HCT116 (cell line): ENCODE results near the gene SBNO2. TPM values are rescaled to one million over a fixed set of nuclear protein-coding genes. Genes with fewer than 3 reads are reported as not detected.

Source experiments
- ATAC-seq: fragments of 200-7000 bp; cut with Tn5 transposase; 2 replicates; pipeline ENCODE4 v1.9.1; 2020; ENCODE audit warnings: mild to moderate bottlenecking, moderate library complexity
- BruUV-seq: library from RNA; stranded (reverse); fragments of 400-500 nt; replicated peaks from 2 replicates; lab custom pipeline; 2021; lab: Mats Ljungman, UMichigan
- CTCF ChIA-PET: fragments of 300-600 bp; sonication (Branson Sonifier 250); formaldehyde crosslinking; loops from one replicate; lab custom pipeline; 2021; ENCODE audit warnings: antibody characterized with exemption; lab: Charles Lee
- POLR2A ChIA-PET: fragments of 300-600, 350-600 bp; sonication (Branson Sonifier 250); formaldehyde crosslinking; loops from one replicate; lab custom pipeline; 2021; ENCODE audit warnings: antibody characterized with exemption; lab: Charles Lee
- RAD21 ChIA-PET, 2 experiments: fragments of 300-600 bp; sonication (Branson Sonifier 250); formaldehyde crosslinking; loops; one replicate each; lab custom pipeline; 2023; ENCODE audit warnings: low total read pairs in 2 of 2; ENCODE audit not compliant: uncharacterized antibody in 2 of 2, unreplicated experiment in 2 of 2, low non-redundant PET in 1 of 2; lab: Charles Lee
- DNase-seq: peaks from one replicate; pipeline ENCODE4 v3.0.0-alpha.2; 2010; ENCODE audit warnings: low read depth, low spot score
- H2AFZ ChIP-seq: fragments of 200-600 bp; shearing (Covaris generic), sonication (generic); 2 replicates; pipeline ENCODE4 v1.6.1; 2017; ENCODE audit warnings: low read depth, mixed run types, mixed read lengths, antibody characterized with exemption, low read length; ENCODE audit not compliant: poor library complexity, severe bottlenecking
- H3K27ac ChIP-seq: 2 replicates; pipeline ENCODE4 v1.5.1; 2012; ENCODE audit warnings: low read depth, low read length
- H3K27me3 ChIP-seq: fragments of 200-600 bp; sonication (generic); 2 replicates; pipeline ENCODE4 v1.6.1; 2016; ENCODE audit warnings: mixed run types, low read length, mixed read lengths; ENCODE audit not compliant: insufficient read depth
- H3K36me3 ChIP-seq, 2 experiments: fragments of 200-500 bp in 1 of 2; fragments of 200-600 bp in 1 of 2; sonication (Bioruptor generic) in 1 of 2; sonication (generic) in 1 of 2; 2 replicates each; pipeline versions ENCODE4 v1.5.1 to v1.6.1; 2014 to 2016; ENCODE audit warnings: low read length in 2 of 2, inconsistent platforms in 1 of 2, mixed read lengths in 1 of 2, mixed run types in 1 of 2; ENCODE audit not compliant: insufficient read depth in 2 of 2, control insufficient read depth in 1 of 2
- H3K4me1 ChIP-seq, 2 experiments: fragments of 200-600 bp in 1 of 2; sonication (generic) in 1 of 2; 2 replicates each; pipeline versions ENCODE4 v1.5.1 to v1.6.1; 2012 to 2017; ENCODE audit warnings: low read length in 2 of 2, inconsistent platforms in 1 of 2, mild to moderate bottlenecking in 1 of 2, mixed read lengths in 1 of 2, mixed run types in 1 of 2, moderate library complexity in 1 of 2; ENCODE audit not compliant: insufficient read depth in 2 of 2, control insufficient read depth in 1 of 2
- H3K4me2 ChIP-seq: fragments of 200-600 bp; sonication (generic); 2 replicates; pipeline ENCODE4 v1.6.1; 2017; ENCODE audit warnings: mixed run types, low read length, mixed read lengths
- H3K4me3 ChIP-seq, 2 experiments: fragments of 200-600 bp in 1 of 2; sonication (generic) in 1 of 2; replicated peaks in 1 of 2; 2 replicates each; pipeline ENCODE4 v1.5.1; 2011 to 2016; ENCODE audit warnings: low read length in 2 of 2, control low read depth in 1 of 2, low read depth in 1 of 2, mild to moderate bottlenecking in 1 of 2, mixed read lengths in 1 of 2, mixed run types in 1 of 2
- H3K79me2 ChIP-seq: fragments of 200-600 bp; sonication (generic); 2 replicates; pipeline ENCODE4 v1.6.1; 2017; ENCODE audit warnings: mild to moderate bottlenecking, mixed run types, low read length, moderate library complexity, mixed read lengths; ENCODE audit not compliant: insufficient read depth
- H3K9ac ChIP-seq: fragments of 200-600 bp; sonication (generic); 2 replicates; pipeline ENCODE4 v1.6.1; 2016; ENCODE audit warnings: low read length, mixed read lengths
- H3K9me2 ChIP-seq: fragments of 200-600 bp; sonication (generic), shearing (Covaris generic); 2 replicates; pipeline ENCODE4 v1.6.1; 2017; ENCODE audit warnings: mixed run types, mild to moderate bottlenecking, moderate library complexity; ENCODE audit not compliant: insufficient read depth
- H3K9me3 ChIP-seq, 2 experiments: fragments of 200-500 bp in 1 of 2; fragments of 200-600 bp in 1 of 2; sonication (Bioruptor generic) in 1 of 2; sonication (generic) in 1 of 2; 2 replicates each; pipeline ENCODE4 v1.6.1; 2014 to 2017; ENCODE audit warnings: low read length in 2 of 2, mixed read lengths in 2 of 2, inconsistent platforms in 1 of 2, low read depth in 1 of 2, mild to moderate bottlenecking in 1 of 2, mixed run types in 1 of 2, moderate library complexity in 1 of 2; ENCODE audit not compliant: control insufficient read depth in 1 of 2, insufficient read depth in 1 of 2
- H4K20me1 ChIP-seq: fragments of 200-600 bp; sonication (generic), shearing (Covaris generic); 2 replicates; pipeline ENCODE4 v1.6.1; 2017; ENCODE audit warnings: mixed run types, mild to moderate bottlenecking, moderate library complexity; ENCODE audit not compliant: insufficient read depth
- ATF3 ChIP-seq: IDR thresholded peaks from 2 replicates; pipeline ENCODE4 v1.6.1; 2012
- CBX3 ChIP-seq: IDR thresholded peaks from 2 replicates; pipeline ENCODE4 v1.6.1; 2012; ENCODE audit warnings: low read depth
- CEBPB ChIP-seq: IDR thresholded peaks from 2 replicates; pipeline ENCODE4 v1.6.1; 2012; ENCODE audit warnings: low read depth
- CTCF ChIP-seq, 3 experiments: fragments of 200-600 bp in 1 of 3; sonication (generic) in 1 of 3; IDR thresholded peaks in 2 of 3; conservative IDR thresholded peaks in 1 of 3; 2 replicates each; pipeline ENCODE4 v1.5.1; 2012 to 2017; ENCODE audit warnings: low read depth in 2 of 3, low read length in 2 of 3, antibody characterized with exemption in 1 of 3, borderline replicate concordance in 1 of 3, control low read depth in 1 of 3, mild to moderate bottlenecking in 1 of 3, mixed read lengths in 1 of 3, mixed run types in 1 of 3, moderate library complexity in 1 of 3; ENCODE audit not compliant: insufficient read depth in 1 of 3
- EGR1 ChIP-seq: IDR thresholded peaks from 2 replicates; pipeline ENCODE4 v1.6.1; 2012; ENCODE audit warnings: low read depth
- ELF1 ChIP-seq: IDR thresholded peaks from 2 replicates; pipeline ENCODE4 v1.6.1; 2012; ENCODE audit warnings: low read depth, borderline replicate concordance
- EZH2 ChIP-seq: fragments of 200-600 bp; sonication (generic); IDR thresholded peaks from 2 replicates; pipeline ENCODE4 v1.6.1; 2017; ENCODE audit warnings: antibody characterized with exemption, mixed run types
- FOSL1 ChIP-seq: IDR thresholded peaks from 2 replicates; pipeline ENCODE4 v1.6.1; 2012; ENCODE audit warnings: low read depth
- REST ChIP-seq: IDR thresholded peaks from 2 replicates; pipeline ENCODE4 v1.6.1; 2012; ENCODE audit warnings: low read depth
- SIN3A ChIP-seq: IDR thresholded peaks from 2 replicates; pipeline ENCODE4 v1.6.1; 2012; ENCODE audit warnings: low read depth
- SP1 ChIP-seq: IDR thresholded peaks from 2 replicates; pipeline ENCODE4 v1.6.1; 2012; ENCODE audit warnings: low read depth
- TCF7L2 ChIP-seq: IDR thresholded peaks from 2 replicates; pipeline ENCODE4 v1.7.0; 2011; ENCODE audit warnings: borderline replicate concordance, inconsistent platforms; ENCODE audit not compliant: insufficient read depth, insufficient read length; ENCODE audit errors: extremely low read depth
- YY1 ChIP-seq: IDR thresholded peaks from 2 replicates; pipeline ENCODE4 v1.6.1; 2011; ENCODE audit warnings: low read length, low read depth, moderate library complexity, mild to moderate bottlenecking; ENCODE audit not compliant: insufficient replicate concordance; ENCODE audit errors: extremely low read depth
- ZBTB33 ChIP-seq: IDR thresholded peaks from 2 replicates; pipeline ENCODE4 v1.6.1; 2011; ENCODE audit warnings: mild to moderate bottlenecking, low read length, moderate library complexity; ENCODE audit not compliant: insufficient replicate concordance; ENCODE audit errors: extremely low read depth
- ZFX ChIP-seq: fragments of 450-650 bp; IDR thresholded peaks from 2 replicates; pipeline ENCODE4 v1.6.1; 2017
- ZNF274 ChIP-seq: fragments of 200-500 bp; sonication (Bioruptor generic); IDR thresholded peaks from 2 replicates; pipeline ENCODE4 v1.6.1; 2014; ENCODE audit warnings: mild to moderate bottlenecking, low read depth, low read length, inconsistent platforms
- intact Hi-C: fragments of 100-400 bp; cut with micrococcal nuclease; formaldehyde crosslinking; loops from 2 replicates; pipeline ENCODE4 v1.10.0; 2022
- total RNA-seq: library from RNA; stranded (reverse); gene quantifications from one replicate; pipeline ENCODE4 v1.2.1, GENCODE V29; 2021; ENCODE audit not compliant: unreplicated experiment

Gene SBNO2
- total RNA-seq, 1 experiment from 2014 or later: 66.4 TPM

GRCh38 chr19:1119475-1120217 is 54.4 kb downstream of the SBNO2 start:
- RAD21 ChIA-PET: no interaction called here
- H2AFZ ChIP-seq: no peak overlapping the region
- H3K27ac ChIP-seq: no peak overlapping the region
- TF ChIP-seq CBX3 (no peak), FOSL1 (no peak), ZFX (no peak), ZNF274 (no peak), REST (no peak), YY1 (no peak), EGR1 (no peak), ELF1 (no peak), EZH2 (no peak), SIN3A (no peak), CTCF (IDR thresholded peaks at IDR 0.05 in 2 of 3, conservative IDR thresholded peaks at IDR 0.05 in 1 of 3; ENCODE audit: borderline replicate concordance in 1 of 3, insufficient read depth in 1 of 3, low read depth in 2 of 3, low read length in 2 of 3) (no peak), CEBPB (no peak), SP1 (no peak), TCF7L2 (no peak), ATF3 (no peak), ZBTB33 (no peak)
- intact Hi-C loops: no loop called here
- CTCF ChIA-PET: no interaction called here
- POLR2A ChIA-PET: no interaction called here
- no peaks in the 10 kb centered on the region for H3K9me2 ChIP-seq
- no peak overlapping the region for H3K4me3 ChIP-seq
- no peak for ATAC-seq
- H4K20me1 ChIP-seq: no peaks in the 10 kb centered on the region
- no peak overlapping the region for H3K9ac ChIP-seq
- H3K4me1 ChIP-seq: peaks cover 0 to 8% of the 10 kb centered on the region in 2 experiments; a peak in 2 of 4 replicates
- H3K9me3 ChIP-seq: no peaks in the 10 kb centered on the region
- 0 out of 2 replicates have a peak, but pooled peaks cover 2% of the 10 kb centered on the region for H3K79me2 ChIP-seq
- H3K27me3 ChIP-seq: no peaks in the 10 kb centered on the region
- no peak overlapping the region for H3K4me2 ChIP-seq
- BruUV-seq: no TSS peak
- DNase-seq: no peak
- H3K36me3 ChIP-seq: peaks cover 15 to 46% of the 10 kb centered on the region in 2 experiments; a peak in 3 of 4 replicates
